ENCODE measurements around the gene SGK1.
"Not testable (repeated sequence)": the region's sequence is repeated elsewhere in the genome, so short reads cannot be mapped to it uniquely, and the experiment has no call there.

The SGK1 gene

GRCh38 chr6:134293659-134294161, 24.2 kb downstream of the SGK1 start:
- FAIRE-seq (no peak), DNase-seq (ENCODE audit: insufficient read length) (no peak)
- no peak for TF ChIP-seq TAF1 (IDR thresholded peaks at IDR 0.05; ENCODE audit: borderline replicate concordance, low read depth, low read length)

GRCh38 chr6:134291156-134291555, 26.8 kb downstream of the SGK1 start:
- FAIRE-seq: no peak

DNA sequence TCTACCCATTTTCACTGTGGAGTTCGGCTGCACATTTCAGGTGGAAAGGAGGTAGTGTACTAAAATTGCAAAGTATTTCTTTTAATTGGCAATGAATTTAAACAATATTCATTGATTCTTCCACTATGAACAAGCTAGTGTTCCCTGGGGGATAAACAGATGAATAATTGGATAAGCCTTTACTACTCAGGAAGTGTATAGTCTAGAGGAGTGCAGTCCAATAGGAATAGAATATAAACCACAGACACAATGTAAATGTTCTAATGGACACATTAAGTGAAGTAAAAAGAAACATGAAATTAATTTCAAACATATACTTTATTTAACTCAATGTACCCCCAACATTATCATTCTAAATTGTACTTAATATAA, 28.7 kb downstream of the SGK1 start:
- DNase-seq (ENCODE audit: insufficient read length) (no peak), FAIRE-seq (no peak)
- TF ChIP-seq POLR2A (IDR thresholded peaks at IDR 0.05; ENCODE audit: low read depth, low read length) (no peak), TAF1 (IDR thresholded peaks at IDR 0.05; ENCODE audit: borderline replicate concordance, low read depth, low read length) (no peak)

More at GRCh38 chr6:134291156-134291555, 26.8 kb downstream of the SGK1 start:
- no peak for TF ChIP-seq POLR2A (IDR thresholded peaks at IDR 0.05; ENCODE audit: low read depth, low read length)
- TF ChIP-seq TAF1 (IDR thresholded peaks at IDR 0.05; ENCODE audit: borderline replicate concordance, low read depth, low read length): no peak
- no peak for TF ChIP-seq POLR2AphosphoS5 (IDR thresholded peaks at IDR 0.05; ENCODE audit: low read depth, low read length)
- DNase-seq (ENCODE audit: insufficient read length): no peak

DNA sequence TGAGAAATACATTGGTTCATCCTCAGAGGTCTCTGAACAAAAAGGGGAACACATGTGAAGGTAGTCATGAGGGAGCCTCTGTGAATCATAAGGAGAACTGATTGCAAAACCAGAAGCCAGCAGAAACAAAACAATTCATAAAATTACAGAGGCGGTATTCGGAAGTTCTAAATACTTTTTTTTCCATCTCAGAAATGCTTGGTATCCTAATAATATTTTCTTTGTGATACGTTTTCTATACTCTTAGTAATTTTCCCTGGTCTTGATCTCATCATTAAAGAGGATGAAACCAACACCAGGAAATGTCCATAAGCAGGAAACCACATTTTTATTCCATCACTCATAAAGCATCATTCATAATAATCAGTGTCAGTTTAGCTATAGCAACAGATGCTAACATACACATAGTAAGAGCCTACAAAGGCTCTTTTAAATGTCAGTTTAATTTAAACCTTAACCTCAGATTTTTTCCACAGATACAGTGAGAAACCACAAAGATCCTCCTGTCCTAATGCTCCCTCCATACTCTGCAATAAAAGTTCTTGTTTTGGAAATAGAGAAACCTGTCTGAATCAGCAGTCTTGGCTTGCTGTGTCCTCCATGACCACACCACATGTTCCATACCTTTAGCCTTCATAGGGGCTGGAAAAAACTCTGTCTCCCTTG, 29.2 kb downstream of the SGK1 start:
- FAIRE-seq (peak; percentile 58), DNase-seq (ENCODE audit: insufficient read length) (no peak)
- TF ChIP-seq TAF1 (IDR thresholded peaks at IDR 0.05; ENCODE audit: borderline replicate concordance, low read depth, low read length): no peak
- TF ChIP-seq POLR2A (IDR thresholded peaks at IDR 0.05; ENCODE audit: low read depth, low read length): 0 out of 2 replicates have a peak, but pooled peaks have one; percentile 37
- TF ChIP-seq POLR2AphosphoS5 (IDR thresholded peaks at IDR 0.05; ENCODE audit: low read depth, low read length): no peak

GRCh38 chr6:134287859-134288537, 29.9 kb downstream of the SGK1 start:
- no peak for DNase-seq (ENCODE audit: insufficient read length)
- FAIRE-seq: no peak
- TF ChIP-seq POLR2AphosphoS5 (IDR thresholded peaks at IDR 0.05; ENCODE audit: low read depth, low read length) (no peak), POLR2A (IDR thresholded peaks at IDR 0.05; ENCODE audit: low read depth, low read length) (no peak), TAF1 (IDR thresholded peaks at IDR 0.05; ENCODE audit: borderline replicate concordance, low read depth, low read length) (no peak)

DNA sequence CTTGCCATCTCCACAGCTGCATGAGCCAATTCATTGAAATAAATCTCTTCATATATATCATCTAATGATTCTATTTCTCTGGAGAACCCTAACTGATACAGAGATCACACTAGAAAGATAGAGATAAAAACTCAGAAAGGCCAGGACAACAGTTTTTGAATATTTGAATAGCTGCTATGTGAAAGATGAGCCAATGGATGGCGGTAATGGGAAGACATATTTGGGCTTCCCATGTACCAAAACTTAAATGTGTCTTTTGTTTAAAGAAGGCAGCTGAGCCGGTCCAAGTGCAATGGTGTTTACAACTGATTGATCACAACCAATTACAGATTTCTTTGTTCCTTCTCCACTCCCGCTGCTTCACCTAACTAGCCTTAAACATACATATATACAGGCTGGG, 35.1 kb downstream of the SGK1 start:
- TF ChIP-seq POLR2A (IDR thresholded peaks at IDR 0.05; ENCODE audit: low read depth, low read length) (no peak), TAF1 (IDR thresholded peaks at IDR 0.05; ENCODE audit: borderline replicate concordance, low read depth, low read length) (no peak), POLR2AphosphoS5 (IDR thresholded peaks at IDR 0.05; ENCODE audit: low read depth, low read length) (no peak)
- DNase-seq (ENCODE audit: insufficient read length): no peak
- FAIRE-seq: no peak

DNA sequence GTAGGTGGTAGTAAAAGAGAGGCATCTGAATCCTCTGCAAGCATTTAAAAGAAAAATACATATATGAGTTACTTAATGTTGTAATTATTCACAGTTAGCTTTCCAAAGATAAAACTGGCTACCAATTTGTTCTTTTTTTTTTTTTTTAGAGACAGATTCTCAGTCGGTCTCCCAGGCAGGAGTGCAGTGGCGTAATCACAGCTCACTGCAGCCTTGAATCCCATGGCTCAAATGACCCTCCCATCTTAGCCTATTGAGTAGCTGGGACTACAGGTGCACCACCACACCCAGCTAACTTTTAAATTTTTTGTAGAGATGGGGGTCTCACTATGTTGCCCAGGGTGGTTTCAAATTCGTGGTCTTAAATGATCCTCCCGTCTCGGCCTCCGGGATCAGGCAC, 36.5 kb downstream of the SGK1 start:
- TF ChIP-seq TAF1 (IDR thresholded peaks at IDR 0.05; ENCODE audit: borderline replicate concordance, low read depth, low read length) (no peak), POLR2A (IDR thresholded peaks at IDR 0.05; ENCODE audit: low read depth, low read length) (no peak), POLR2AphosphoS5 (IDR thresholded peaks at IDR 0.05; ENCODE audit: low read depth, low read length) (no peak)
- no peak for FAIRE-seq
- DNase-seq (ENCODE audit: insufficient read length): no peak

- no peak for TF ChIP-seq TAF1 (IDR thresholded peaks at IDR 0.05; ENCODE audit: borderline replicate concordance, low read depth, low read length)
- no peak for TF ChIP-seq POLR2AphosphoS5 (IDR thresholded peaks at IDR 0.05; ENCODE audit: low read depth, low read length)
- TF ChIP-seq POLR2A (IDR thresholded peaks at IDR 0.05; ENCODE audit: low read depth, low read length): no peak
- DNase-seq (ENCODE audit: insufficient read length) (no peak), FAIRE-seq (no peak)
These were observed 39.9 kb downstream of the SGK1 start for GRCh38 chr6:134278000-134278399.

- FAIRE-seq; DNase-seq (ENCODE audit: insufficient read length): not testable (repeated sequence)
These were observed 41.0 kb downstream of the SGK1 start for GRCh38 chr6:134276891-134277377.

- FAIRE-seq (no peak), DNase-seq (ENCODE audit: insufficient read length) (no peak)
These were observed 45.5 kb downstream of the SGK1 start for GRCh38 chr6:134272374-134272773.

GRCh38 chr6:134267917-134268361, 50.0 kb downstream of the SGK1 start:
- no peak for TF ChIP-seq TAF1 (IDR thresholded peaks at IDR 0.05; ENCODE audit: borderline replicate concordance, low read depth, low read length)
- TF ChIP-seq POLR2A (IDR thresholded peaks at IDR 0.05; ENCODE audit: low read depth, low read length): no peak
- no peak for TF ChIP-seq POLR2AphosphoS5 (IDR thresholded peaks at IDR 0.05; ENCODE audit: low read depth, low read length)
- FAIRE-seq (no peak), DNase-seq (ENCODE audit: insufficient read length) (no peak)

More at GRCh38 chr6:134272374-134272773, 45.5 kb downstream of the SGK1 start:
- TF ChIP-seq TAF1 (IDR thresholded peaks at IDR 0.05; ENCODE audit: borderline replicate concordance, low read depth, low read length) (no peak), POLR2A (IDR thresholded peaks at IDR 0.05; ENCODE audit: low read depth, low read length) (no peak), POLR2AphosphoS5 (IDR thresholded peaks at IDR 0.05; ENCODE audit: low read depth, low read length) (no peak)

- no peak for DNase-seq (ENCODE audit: insufficient read length)
- no peak for FAIRE-seq
- no peak for TF ChIP-seq POLR2AphosphoS5 (IDR thresholded peaks at IDR 0.05; ENCODE audit: low read depth, low read length)
- no peak for TF ChIP-seq POLR2A (IDR thresholded peaks at IDR 0.05; ENCODE audit: low read depth, low read length)
- no peak for TF ChIP-seq TAF1 (IDR thresholded peaks at IDR 0.05; ENCODE audit: borderline replicate concordance, low read depth, low read length)
These were observed 51.1 kb downstream of the SGK1 start for GRCh38 chr6:134266776-134267175.

Data from GM12892 (cell line).